Erythroblast (primary cell): ENCODE measurements around the gene NAB2.

ENCODE experiments used
- GATA1 ChIP-seq: IDR thresholded peaks from 2 replicates; pipeline ENCODE4 v1.6.1; 2011; ENCODE audit warnings: low read depth, mild to moderate bottlenecking, control low read depth, low read length, moderate library complexity
- POLR2A ChIP-seq: IDR thresholded peaks from 2 replicates; pipeline ENCODE4 v1.6.1; 2011; ENCODE audit warnings: mild to moderate bottlenecking, low read length

DNA sequence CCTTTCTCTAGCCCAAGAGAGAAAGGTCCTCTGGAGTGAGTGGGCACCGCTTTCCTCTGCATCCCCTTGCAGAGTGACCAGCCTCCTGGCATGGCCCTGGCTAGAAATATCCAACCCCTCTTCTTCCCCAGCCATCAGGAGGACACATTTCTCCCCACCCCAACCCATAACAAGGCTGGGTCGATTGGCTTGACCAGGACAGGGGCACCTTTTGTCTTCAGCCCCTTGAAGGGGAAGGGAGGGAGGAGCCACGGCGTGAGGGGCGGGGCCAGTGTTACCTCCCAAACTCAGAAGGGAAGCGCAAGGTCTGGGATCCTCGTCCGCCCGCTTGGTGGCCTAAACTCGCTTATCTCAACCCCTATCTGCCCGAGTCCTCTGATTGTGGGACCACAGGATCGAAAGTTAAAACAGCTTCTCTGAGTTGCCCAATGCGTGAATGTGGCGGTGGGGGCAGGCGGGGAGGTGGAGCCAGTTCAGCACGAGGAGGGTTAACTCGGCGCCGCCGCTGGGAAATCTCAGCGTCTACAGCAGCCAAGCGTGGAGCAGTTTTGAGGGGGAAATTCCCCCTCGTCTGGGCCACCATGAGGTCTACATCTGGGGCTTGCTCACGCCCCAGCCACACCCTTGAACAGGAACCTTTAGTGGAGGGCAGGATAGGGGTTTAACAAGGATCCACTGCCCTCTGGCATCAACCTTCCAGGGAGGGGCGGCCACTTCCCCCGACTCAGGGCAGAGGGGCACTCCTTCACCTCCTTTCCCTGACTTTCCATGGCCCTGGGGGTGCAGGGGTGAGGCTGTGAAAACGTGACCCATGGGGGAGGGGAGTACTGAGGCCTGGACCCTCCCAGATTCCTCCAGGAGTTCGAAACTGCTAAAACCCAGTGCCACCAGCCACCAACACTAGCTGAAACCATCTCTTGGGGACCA is 21.5 kb downstream of the NAB2 start:
- TF ChIP-seq POLR2A: no peak
- TF ChIP-seq GATA1: no peak
